Osteocyte (in vitro differentiated cells): ENCODE data around the gene OSBPL8. TPM values are rescaled to one million over a fixed set of nuclear protein-coding genes. Genes with fewer than 3 reads are reported as not detected.

Experiments used
- DNase-seq: peaks from one replicate; pipeline ENCODE4 v3.0.0; 2021; ENCODE audit warnings: mixed read lengths; ENCODE audit not compliant: unreplicated experiment; ENCODE audit errors: extremely low spot score
- H3K27ac Mint-ChIP-seq: one replicate; pipeline ENCODE4 v1.8.0; 2021; ENCODE audit warnings: mild to moderate bottlenecking, mixed read lengths; ENCODE audit not compliant: unreplicated experiment
- H3K27me3 Mint-ChIP-seq: one replicate; pipeline ENCODE4 v1.8.0; 2021; ENCODE audit warnings: mixed read lengths; ENCODE audit not compliant: unreplicated experiment
- H3K36me3 Mint-ChIP-seq: one replicate; pipeline ENCODE4 v1.8.0; 2021; ENCODE audit warnings: mixed read lengths; ENCODE audit not compliant: unreplicated experiment
- H3K4me1 Mint-ChIP-seq: one replicate; pipeline ENCODE4 v1.8.0; 2021; ENCODE audit warnings: mixed read lengths; ENCODE audit not compliant: unreplicated experiment
- H3K4me3 Mint-ChIP-seq: one replicate; pipeline ENCODE4 v1.8.0; 2021; ENCODE audit warnings: mild to moderate bottlenecking, moderate library complexity, mixed read lengths; ENCODE audit not compliant: unreplicated experiment
- H3K9me3 Mint-ChIP-seq: one replicate; pipeline ENCODE4 v1.8.0; 2021; ENCODE audit warnings: mixed read lengths; ENCODE audit not compliant: unreplicated experiment
- long read RNA-seq: library from polyadenylated mRNA; unstranded; transcript quantifications from one replicate; pipeline ENCODE4 v2.0.0, GENCODE V29; 2021
- total RNA-seq: library from RNA; stranded (reverse); gene quantifications from 2 replicates; pipeline ENCODE4 v1.2.1, GENCODE V29; 2021
- TF ChIP-seq, protein P1 (sequence below): fragments of 200-600 bp; sonication (generic); IDR thresholded peaks from 2 replicates; pipeline ENCODE4 v1.5.0; 2021; ENCODE audit warnings: antibody characterized with exemption, mild to moderate bottlenecking, moderate library complexity

The OSBPL8 gene
- 86.7 and 87.8 TPM in 2 replicates for total RNA-seq
- long read RNA-seq, full-length matches to known transcripts: 21 of 161 reads
- long read RNA-seq, partial matches to known transcripts: 69 of 161 reads
- long read RNA-seq, other reads (novel, unspliced or antisense): 71 of 161 reads

DNA sequence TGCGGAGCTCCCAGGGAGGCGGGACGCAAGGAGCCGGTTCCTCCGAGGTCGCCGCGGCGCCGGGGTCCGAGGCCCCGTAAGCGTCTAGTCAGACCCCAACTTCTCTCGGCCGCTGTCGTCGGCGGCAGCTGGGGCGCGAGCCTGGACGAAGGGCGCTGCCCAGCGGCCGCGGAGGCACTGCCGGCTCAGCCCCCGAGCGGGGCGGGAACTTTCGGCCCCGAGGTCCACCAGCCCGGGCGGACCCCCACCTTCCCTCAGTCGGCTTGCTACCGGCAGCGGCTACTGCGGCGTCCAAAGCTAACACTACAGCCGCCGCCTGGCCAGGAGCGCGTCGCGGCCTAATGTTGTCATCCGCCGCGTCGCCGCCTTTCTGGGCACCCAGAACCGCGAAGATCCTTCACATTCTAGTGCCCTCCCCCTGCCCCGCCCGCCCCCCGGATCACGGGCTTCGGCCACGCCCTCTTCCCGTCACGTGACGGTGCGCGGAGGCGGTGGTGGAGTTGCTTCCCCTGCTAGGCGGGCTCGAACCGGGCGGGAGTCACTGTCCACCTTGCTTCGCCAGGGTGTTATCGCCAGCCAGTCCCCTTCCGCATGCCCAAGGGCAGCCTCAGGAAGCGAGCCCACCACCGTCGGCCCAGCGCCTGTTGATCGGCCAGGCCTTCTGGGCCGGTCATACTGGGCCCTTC, at the start of gene OSBPL8:
Gene OSBPL8, minus strand, starts transcription at position 372 of the 686 bp plus-strand sequence. CDS start 72,220 bp downstream, outside the sequence.
- peak; percentile 97 for DNase-seq
- Mint-ChIP-seq H3K27ac (peak within 1 kb of the TSS; percentile 98), H3K9me3 (no peaks in the 10 kb centered on the region), H3K27me3 (no peaks in the 10 kb centered on the region), H3K36me3 (peaks cover 6% of the 10 kb centered on the region), H3K4me3 (peak within 1 kb of the TSS; percentile 92), H3K4me1 (peaks cover 36% of the 10 kb centered on the region)
- TF ChIP-seq, protein P1, sequence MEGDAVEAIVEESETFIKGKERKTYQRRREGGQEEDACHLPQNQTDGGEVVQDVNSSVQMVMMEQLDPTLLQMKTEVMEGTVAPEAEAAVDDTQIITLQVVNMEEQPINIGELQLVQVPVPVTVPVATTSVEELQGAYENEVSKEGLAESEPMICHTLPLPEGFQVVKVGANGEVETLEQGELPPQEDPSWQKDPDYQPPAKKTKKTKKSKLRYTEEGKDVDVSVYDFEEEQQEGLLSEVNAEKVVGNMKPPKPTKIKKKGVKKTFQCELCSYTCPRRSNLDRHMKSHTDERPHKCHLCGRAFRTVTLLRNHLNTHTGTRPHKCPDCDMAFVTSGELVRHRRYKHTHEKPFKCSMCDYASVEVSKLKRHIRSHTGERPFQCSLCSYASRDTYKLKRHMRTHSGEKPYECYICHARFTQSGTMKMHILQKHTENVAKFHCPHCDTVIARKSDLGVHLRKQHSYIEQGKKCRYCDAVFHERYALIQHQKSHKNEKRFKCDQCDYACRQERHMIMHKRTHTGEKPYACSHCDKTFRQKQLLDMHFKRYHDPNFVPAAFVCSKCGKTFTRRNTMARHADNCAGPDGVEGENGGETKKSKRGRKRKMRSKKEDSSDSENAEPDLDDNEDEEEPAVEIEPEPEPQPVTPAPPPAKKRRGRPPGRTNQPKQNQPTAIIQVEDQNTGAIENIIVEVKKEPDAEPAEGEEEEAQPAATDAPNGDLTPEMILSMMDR: peak; percentile 46

DNA sequence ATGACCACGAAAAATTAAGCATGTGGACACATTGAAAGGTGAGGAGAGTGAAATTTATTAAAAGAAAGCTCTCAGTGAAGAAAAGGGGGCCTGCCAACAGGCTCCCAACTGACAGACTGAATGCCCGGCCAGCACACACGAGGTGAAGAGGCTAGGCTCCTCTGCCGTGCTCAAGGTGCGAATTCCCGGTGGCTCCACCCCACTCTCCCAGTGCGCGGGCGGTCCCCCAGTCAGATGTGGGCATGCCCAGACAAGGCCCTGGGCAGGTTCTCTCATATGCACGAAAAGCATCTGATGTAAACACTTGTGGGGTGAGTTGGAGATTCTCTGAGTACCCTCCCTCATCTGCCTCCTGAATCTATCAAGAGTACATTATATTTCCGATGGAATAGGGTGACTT, 48.5 kb upstream of the OSBPL8 start:
- Mint-ChIP-seq H3K36me3 (no peaks in the 10 kb centered on the region), H3K9me3 (no peaks in the 10 kb centered on the region), H3K27ac (no peak overlapping the region), H3K4me3 (no peak overlapping the region), H3K27me3 (no peaks in the 10 kb centered on the region), H3K4me1 (peaks cover 23% of the 10 kb centered on the region)
- TF ChIP-seq, protein P1: no peak
- DNase-seq: no peak

GRCh38 chr12:76595056-76595455, 35.5 kb upstream of the OSBPL8 start:
- Mint-ChIP-seq H3K36me3 (no peaks in the 10 kb centered on the region), H3K9me3 (no peaks in the 10 kb centered on the region), H3K4me3 (no peak overlapping the region), H3K27me3 (no peaks in the 10 kb centered on the region), H3K4me1 (no peaks in the 10 kb centered on the region), H3K27ac (no peak overlapping the region)
- no peak for DNase-seq
- TF ChIP-seq, protein P1: no peak

DNA sequence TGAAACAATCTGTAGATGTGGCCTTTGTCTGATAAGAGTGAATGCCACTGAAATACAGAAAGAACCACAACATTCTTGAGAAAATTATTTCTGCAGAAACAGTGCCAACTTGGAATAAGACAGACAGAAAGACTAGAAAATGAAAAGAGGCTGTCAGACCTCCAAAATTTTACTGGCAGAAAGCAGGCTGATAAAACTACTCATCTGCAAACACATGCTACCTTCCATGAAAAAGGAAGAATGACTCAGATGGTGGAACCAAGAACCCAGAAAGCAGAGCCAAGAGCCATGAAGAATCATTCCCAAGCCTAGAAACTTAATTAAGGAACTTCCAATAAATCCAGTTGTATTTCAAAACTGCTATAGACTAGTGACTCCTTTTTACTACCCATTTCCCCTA, 31.9 kb upstream of the OSBPL8 start:
- Mint-ChIP-seq H3K4me3 (no peak overlapping the region), H3K27me3 (no peaks in the 10 kb centered on the region), H3K9me3 (no peaks in the 10 kb centered on the region), H3K27ac (no peak overlapping the region), H3K4me1 (no peaks in the 10 kb centered on the region), H3K36me3 (no peaks in the 10 kb centered on the region)
- no peak for DNase-seq
- TF ChIP-seq, protein P1: no peak

DNA sequence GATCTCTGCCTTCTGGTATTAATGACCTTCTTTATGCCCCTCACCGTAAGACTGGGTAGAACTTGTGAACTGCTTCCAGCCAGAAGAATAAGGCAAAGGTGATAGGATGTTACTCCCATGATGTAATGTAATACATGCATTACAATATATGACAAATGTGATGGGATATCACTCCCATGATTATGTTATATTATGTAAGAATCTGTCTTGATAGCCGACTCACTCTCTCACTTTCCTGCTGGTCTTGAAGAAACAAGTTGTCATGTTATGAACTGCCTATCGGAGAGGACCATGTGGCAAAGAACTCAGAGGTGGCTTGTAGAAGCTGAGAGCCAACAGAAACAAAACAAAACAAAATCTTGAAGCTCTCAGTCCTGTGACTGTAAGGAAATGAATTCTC, 30.6 kb upstream of the OSBPL8 start:
- H3K4me1 Mint-ChIP-seq: no peaks in the 10 kb centered on the region
- H3K27me3 Mint-ChIP-seq: no peaks in the 10 kb centered on the region
- no peak overlapping the region for H3K27ac Mint-ChIP-seq
- TF ChIP-seq, protein P1: no peak
- H3K4me3 Mint-ChIP-seq: no peak overlapping the region
- DNase-seq: no peak
- no peaks in the 10 kb centered on the region for H3K9me3 Mint-ChIP-seq
- H3K36me3 Mint-ChIP-seq: no peaks in the 10 kb centered on the region
